Suppressor macrophage (primary cell): ENCODE results near the gene MLC1.

Source experiments
- DNase-seq, 4 experiments: peaks; one replicate each; pipeline ENCODE4 v3.0.0-alpha.2; 2020 to 2022
- total RNA-seq, 17 experiments: gene quantifications; one replicate each; lab custom pipeline; 2026; ENCODE audit warnings: mixed read lengths in 6 of 17, inconsistent platforms in 3 of 17; lab: John Stamatoyannopoulos, UW

Gene MLC1
- 0 to 3.7 (median 0.40) reads per million in 17 experiments for total RNA-seq

DNA sequence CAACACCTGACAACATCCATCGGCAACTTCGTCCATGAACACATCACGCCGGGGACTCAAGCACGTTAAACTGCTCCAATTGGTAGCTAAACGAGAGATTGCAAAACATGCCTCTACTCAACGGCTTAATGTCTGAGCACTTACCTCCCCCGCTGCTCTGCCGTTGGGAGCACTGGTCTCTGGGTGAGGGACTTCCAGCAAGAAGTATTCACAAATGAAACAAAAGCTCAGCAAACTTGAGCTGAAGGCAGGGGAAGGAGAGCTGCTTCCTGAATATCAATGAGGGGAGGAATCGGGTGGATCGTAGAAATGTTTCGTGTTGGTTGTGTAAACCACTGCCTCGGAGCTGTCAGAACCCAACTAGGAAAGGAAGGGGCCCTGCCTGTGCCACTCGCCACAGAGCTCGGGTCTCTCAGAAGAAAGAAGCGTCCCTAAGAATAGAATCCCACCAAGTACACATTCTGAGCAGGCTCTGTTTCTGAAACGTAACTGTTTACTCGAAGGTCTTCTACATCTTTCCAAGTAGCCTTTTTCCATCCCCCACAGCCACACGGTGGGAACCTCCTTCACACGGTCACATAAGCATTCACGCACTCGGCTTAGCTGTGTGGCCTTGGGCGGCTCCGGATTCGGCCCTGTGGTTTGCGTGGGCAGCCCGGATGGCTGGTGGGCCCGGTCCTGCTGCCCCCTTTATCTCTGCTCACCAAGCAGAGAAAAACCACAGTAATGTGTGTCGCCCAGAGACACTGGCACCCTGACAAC is at the start of gene MLC1:
TSS of gene MLC1 (minus strand) at position 216 of the 762 bp plus-strand sequence. CDS start 524 bp downstream, outside the sequence.
- DNase-seq, result peak; percentile 36 to 60 (median 54)

DNA sequence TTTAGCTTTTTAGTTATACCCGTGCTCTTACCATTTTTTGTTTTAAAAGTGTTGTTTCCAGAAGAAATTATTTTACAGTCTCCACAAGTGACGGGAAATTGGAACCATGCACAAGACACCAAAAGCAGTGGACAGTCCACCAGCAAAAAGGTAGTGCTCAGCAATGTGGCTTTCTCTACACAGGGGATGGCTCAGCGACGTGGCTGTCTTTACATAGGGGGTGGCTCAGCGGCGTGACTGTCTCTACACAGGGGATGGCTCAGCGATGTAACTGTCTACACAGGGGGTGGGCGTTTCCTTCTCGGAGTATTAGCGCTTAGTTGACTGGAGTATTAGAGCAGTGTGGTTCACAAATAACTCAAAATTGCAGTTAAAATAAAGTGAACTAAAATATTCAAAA is 49.3 kb upstream of the MLC1 start:
- no peak for DNase-seq

DNA sequence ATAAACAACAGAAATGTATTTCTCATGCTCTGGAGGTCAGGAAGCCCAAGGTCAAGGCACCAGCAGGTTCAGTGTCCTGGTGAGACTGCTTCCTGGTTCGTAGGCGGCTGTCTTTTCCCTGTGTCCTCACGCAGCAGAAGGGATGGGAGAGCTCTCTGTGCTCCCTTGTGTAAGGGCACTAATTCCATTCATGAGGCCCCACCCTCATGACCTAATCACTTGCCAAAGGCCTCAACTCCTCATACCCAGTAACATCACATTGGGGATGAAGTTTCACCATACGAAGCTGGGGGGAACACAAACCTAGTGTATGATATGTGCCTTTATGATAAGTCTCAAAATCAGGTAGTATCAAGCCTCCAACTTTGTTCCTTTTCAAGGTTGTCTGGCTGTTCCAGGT is 46.7 kb upstream of the MLC1 start:
- DNase-seq, result no peak

DNA sequence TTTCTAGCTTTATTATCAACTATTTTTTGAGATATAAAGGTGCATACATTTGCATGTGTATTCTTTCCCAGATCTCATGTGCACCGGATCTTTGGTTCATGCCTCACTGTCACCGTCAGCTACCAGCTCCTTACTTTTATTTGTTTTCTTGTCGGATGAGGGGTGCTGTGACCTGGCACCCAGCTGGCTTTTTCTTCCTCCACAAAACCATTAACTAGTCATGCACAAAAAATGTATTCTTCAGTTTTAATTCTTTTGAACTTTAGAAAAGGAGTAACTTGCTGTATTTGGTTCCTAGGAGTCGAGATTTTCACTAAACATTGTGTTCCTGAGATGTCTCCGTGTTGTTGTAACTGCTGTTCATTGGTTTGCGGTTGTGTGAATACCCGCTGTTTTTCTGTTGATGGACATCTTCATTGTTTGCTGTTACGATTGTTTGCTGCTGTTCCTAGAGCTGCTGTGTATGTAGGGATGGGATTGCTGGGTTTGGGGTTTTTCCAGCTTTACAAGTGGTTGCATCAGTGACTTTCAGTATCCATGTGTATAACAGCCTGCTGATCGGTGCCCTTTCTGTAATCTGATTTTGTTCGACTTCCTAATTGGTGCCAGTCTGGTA is 44.0 kb upstream of the MLC1 start:
- no peak for DNase-seq

DNA sequence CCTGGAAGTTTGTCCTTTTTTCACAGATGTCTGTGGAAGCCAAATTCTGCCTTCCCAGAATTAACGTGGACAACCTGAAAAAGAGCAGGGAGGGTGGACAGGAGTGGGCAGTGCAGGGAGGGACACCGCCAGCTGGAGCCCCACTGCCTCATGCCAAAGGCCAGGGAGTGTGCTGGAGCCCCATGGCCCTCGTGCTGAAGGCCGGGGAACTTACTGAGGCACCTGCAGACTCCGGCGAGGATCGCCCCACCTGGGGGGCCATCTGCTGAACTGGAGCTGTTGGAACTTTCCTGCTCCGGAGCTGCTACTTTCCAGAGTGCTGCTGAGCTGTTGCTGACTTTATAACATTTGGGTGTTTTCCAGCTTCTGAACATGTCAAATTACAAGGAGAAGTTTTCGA is 39.8 kb upstream of the MLC1 start:
- DNase-seq, result no peak

DNA sequence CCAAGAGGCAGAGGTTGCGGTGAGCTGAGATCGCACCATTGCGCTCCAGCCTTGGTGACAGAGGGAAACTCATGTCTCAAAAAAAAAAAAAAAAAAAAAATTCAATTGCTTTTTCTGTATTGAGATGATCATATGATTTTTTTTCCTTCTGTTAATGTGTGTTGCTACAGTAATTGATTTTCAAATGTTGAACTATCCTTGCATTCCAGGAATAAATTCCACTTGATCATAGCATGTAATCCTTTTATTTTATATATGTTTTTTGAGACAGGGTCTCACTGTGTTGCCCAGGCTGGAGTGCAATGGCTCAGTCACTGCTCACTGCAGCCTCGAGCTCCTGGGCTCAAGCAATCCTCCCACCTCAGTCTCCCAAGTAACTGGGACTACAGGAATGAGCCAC is 37.9 kb upstream of the MLC1 start:
- no peak for DNase-seq

DNA sequence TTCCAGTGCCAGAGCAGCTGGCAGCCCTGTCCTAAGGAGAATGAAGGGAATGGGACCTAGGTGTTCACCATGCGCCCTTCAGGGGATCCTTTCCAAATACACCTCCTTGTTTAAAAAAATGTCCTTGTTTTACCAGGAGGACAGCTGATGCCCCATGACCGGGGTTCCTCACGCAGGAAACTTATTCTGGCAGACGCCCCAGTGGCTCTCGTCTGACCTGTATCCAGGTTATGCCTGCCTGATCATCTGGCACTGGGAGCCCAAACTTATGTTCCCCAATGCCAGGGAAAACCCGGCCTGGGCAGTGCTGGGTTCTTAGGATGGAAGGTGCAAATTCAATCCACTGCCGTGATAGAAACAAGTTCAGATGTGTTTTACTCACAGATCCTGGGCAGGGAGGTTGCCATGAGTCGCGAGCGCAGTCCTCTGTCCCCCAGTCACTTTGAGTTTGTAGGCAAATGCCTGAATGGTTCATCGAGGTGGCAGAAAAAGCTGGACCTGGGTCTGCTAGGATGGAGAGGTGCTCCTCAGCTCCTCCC is 36.0 kb upstream of the MLC1 start:
- DNase-seq, result no peak

DNA sequence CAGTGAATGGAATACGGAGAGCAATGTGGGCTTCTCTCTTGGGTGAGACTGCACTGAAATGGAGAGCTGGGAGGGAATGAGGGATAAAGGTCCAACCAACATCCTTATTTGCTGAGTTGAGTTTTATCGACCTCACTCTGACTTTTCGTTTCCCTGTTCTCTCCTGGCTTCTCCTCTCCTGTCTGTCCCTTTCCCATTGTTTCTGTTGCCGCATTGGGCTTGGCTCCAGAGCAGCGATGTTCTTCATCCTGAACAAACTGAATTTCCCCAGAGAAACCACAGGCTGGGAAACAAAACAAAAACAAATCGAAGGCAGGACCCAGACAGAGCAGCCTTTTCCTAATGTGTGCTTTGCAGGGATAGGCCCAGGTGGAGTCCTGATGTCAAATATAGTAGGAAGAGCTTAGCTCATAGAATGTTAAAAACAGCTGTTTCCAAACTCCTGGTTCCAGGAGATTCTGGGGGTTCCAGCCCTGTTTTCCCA is 34.6 kb upstream of the MLC1 start:
- DNase-seq, result no peak

DNA sequence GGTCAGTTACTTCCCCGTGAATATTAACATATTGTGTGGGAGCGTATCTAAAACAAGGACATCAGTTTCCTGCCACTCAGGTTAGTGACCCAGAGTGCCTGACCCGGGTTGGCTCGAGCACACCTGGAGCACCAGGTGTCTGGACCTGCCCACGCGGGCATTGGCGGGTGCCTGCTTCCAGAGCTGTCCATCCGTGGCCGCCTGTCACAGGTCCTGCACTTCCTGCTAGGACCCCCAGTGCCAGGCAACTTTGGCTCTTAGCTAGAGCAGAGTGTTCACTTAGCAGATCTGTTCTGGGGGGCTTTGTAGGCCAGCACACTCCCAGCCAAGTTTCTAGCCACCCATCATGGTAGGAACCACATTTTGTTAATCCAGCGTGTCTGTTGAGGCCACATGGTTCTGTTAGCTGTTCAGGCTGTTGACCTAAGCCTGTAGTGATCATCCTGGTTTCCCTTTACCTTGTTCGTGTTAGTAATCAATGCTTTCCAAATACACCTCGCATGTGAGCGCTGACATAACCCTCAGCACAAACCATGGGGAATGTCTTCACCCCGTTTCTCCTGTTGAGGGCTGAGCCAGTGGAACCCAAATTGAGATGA is 34.0 kb upstream of the MLC1 start:
- DNase-seq, result no peak

DNA sequence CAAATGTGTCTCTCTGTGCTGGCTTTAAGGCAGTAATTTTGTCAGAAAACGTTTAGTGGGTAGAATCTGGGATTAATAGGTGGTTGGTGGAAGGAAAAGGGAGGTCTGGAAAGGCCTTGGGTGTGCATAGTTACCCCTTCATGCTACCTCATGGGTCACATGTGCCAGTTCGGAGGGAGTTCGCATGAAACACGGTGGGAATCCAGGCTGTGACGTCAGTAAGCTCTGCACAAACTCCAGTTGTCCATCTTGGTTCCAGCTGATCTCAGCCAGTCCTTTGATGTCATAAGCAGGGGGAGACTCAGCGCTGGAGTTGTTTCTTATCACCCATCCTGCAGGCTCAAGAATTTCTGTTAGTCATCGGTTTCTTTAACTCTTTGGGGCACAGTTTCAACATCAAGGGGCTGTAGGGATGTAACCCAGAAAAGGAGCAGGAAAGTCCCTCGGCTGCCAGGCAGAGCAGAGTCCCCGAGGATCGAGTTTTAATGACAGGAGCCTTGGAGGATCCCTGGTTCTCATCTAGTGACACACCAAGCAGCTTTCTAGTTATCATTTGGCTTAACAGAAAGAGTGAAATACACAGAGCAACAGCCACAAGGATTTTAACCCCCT is 33.4 kb upstream of the MLC1 start:
- peak in 1 of 4 experiments; percentile 5 for DNase-seq

DNA sequence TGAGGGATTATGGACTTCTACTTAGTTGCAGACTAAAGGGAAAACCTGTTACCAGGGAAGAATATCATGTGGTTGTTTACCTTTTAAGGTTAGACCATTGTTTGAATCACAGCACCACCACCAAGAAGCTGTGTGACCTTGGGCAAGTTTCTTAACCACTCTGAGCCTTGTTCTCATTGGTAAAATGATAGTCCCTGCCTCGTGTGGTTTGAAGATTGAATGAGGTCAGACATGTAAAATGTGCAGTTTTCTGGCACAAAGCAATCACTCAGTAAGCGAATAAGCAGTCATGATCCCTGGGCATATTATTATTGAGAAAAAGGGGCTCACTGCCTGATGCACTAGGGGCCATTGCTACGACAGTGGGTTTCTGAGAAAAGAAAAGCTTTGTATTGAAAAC is 32.9 kb upstream of the MLC1 start:
- no peak for DNase-seq

DNA sequence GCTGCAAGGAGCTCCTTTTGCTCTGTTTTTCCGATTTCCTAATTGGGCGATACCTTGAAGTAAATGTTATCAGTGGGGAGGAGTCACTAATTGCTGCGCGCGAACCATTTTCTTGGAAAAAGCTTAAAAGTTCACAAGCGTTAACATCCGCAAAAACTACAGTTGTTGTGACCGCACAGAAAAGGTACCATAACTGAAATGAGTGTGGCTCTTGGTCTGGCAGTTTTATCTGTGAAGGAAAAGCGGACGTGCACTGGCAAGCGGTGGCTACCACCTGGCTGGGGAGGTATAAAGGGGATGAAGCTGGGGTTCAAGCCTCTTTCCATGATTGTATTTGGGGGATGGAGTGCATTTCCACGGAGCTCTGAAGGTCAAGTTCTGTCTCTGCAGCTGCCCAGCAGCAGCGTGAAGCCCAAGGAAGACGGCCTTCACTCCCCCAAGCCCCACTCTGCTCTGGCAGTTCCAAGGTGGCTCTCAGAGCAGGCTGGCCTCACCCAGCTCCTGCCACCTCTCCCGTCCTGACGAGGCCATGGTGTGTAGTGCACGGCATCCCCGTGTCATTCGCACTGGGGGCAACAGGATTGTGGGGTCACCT is 32.0 kb upstream of the MLC1 start:
- no peak for DNase-seq

DNA sequence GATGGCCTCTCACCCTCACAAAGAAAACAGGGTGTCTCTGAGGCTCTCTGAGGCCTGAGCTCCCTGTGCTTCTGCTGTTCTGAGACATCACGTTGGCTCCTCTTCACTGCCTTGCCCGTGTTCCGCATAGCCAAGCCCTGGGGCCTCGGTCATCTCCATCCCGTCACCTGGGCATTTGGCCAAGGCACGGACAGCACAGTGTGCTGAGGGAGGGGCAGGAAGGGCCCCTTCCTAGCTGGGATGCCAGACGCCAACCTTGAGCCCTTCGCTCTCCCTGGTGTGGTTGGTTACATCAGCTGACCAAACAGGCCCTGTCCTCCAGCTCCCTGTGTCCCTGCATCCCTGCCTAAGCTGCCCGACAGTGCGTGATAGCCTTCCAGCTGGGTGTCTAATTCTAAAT is 30.5 kb upstream of the MLC1 start:
- no peak for DNase-seq

DNA sequence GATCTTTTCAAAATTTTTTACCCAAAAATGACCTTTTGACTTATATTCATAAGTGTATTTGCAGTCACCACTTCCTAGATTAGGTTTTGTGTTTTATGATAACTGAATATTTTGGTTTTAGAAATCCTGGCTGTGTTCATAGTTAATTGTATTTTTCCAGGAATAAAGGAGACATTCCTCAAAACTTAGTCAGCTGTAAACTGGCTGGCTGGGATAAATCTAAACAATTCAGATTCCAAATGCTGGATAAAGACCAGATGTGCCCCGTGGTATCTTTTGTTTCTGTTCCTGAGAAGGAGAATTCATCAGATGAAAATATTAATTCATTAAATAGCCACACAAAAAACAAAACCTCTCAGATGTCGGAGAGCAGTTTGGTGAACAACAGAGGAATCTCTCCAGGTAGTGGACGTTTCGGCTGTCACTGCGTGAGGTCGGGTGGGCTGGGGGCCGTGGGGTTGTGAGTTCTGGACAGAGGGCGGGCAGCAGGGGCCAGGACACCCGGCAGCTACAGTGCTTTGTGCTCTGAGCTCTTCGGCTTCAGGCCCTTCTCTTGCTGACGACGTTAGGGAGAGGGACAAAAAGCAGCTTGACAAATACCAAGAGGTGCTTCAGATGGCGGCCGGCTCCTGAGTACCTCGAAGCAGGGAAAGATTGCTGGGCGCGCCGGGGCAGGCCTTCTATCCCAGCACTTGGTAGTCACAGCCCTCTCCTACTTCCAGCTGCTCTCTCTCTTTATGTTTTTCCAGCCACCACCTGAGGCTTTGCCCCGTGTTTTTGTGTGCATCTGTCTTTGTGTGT is 29.2 kb upstream of the MLC1 start:
- no peak for DNase-seq

DNA sequence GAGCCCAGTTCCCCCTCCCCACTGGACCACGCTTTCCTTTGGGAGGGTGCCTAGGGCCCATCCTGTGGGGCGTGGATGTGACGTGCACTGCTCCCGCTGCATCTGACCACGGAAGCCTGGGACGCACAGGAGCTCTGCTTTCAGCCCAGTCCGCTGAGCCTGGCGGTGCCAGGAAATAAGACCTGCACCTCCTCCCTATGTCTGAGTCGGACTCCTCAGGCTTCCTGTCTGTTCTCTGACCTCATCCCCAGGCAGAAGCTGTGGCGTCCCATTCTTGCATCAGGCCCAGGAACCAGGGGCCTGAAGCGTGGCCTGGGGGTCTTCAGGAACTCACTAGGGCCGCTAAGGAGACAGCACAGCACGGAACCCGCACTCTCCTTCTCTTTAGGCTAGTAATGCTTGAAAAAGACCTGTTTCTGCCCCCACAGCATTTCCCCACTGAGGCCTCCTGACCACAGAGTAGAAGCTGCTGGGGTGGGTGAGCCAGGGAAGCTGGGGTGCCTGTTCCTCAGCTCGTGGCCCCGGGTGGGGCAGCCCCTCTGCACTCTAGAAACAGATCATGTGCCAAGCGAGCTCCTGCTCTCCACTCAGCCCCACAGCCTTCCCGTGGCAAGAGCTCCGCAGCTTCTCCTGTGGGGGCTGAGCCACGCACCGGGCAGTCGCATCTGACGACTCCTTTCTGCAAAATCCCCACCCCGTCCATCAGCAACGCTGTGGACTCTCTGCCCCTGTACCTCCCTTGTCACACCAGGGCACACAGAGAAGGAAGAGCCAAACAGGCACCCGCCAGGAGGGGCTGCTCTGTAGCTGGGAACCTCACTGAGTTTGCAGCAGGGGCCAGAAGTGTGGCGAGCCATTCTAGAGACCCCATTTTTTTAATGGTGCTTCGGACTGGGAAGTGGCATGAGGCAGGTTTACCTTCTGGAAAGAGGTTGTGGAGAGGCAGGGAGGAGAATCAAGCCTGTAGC is 27.2 kb upstream of the MLC1 start:
- peak; percentile 41 to 69 (median 58) for DNase-seq

DNA sequence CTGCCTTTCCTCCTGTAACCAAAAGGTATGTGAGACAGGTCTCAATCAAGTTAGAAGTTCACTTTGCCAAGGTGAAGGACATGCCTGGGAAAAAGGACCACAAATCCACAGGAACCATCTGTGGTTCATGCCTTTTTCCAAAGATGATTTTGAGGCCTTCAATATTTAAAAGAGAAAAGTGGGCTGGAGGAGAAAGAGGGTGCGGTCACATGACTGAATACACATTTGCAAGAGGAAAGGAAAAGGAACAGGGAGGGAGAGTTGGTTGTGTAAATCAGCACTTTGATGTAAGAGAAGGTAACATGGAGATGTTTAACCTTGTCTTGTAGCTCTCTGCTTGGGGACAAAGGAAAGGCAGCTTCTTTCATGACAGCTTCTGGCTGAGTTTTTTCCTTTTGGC is 25.8 kb upstream of the MLC1 start:
- no peak for DNase-seq

DNA sequence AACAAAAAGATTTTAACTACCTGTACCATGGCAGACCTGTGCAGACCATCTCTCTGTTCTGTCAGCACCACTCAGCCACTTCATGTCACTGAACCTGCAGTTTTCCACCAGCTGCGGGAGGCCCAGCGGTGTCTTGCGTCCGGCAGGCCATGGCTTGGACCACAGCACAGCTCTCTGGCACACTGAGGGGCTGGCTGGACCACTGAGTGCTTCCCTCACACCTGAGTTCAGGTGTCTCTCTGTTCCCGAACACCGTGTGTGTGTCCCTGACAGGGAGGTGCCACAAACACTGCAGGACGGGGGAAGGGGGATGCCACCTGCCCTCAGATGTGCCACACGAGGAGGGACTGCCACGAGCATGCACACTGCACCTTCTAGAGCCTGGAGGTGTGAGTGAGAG is 22.3 kb upstream of the MLC1 start:
- DNase-seq, result no peak

DNA sequence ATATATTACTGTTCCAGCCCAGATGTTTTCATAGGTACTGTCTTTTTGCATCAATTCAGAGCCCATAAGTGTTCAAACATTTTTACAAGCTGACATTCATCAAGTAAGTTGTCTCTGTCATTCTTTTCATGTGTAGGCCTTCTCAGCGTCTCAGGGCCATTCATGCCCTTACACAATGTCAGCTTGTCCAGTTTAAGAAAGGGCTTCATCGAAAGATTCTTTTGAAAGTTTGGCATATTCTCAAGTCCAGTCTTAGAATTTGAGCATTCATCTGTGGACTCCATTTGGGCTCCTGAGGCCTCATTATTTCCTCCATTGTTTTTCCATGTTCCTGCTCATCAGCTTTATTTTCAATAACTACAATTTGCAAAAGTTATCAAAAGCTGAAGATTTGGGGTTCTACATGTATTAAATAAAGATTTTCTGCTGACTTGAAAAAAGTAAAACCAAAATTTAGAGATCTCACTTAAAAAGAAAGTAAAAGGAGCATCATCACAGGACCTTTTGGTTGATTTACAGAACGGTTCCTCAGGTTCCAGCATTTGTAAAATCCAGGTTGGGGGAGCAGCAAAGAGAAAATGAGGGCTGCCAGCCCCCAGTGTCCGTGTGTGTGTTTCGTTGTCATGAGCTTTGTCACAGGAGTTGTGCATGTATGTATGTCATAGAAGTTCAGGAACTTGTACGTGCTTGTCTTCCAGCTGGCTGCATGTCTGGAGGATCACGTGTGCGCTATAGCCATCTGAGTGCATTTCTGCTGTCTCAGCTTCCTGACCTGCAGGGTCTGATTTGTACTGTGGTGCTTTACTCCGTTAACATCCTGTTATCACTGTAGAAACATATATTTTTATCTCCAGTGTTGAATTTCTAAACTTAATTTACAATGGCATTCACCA is 20.2 kb upstream of the MLC1 start:
- peak; percentile 55 to 76 (median 68) for DNase-seq

DNA sequence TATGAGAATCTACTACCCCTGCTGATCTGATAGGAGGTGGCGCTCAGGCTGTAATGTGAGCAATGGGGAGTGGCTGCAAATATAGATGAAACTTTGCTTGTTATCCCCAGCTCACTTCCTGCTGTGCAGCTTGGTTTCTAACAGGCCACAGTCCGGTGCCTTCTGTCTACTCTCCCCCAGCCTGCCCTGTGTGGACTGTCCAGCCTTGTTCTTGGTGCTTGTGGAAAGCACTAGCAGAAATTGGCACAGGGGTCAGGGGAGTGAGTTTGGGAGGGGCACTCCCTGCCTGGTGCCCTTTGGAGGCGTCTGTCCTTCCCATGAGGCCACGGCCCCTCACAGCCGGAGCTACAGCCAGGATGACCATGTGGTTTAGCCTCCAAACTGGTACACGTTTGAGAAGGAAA is 18.9 kb upstream of the MLC1 start:
- no peak for DNase-seq
